BE2C (cell line): ENCODE data around the gene MRPS18B. TPM values are rescaled to one million over a fixed set of nuclear protein-coding genes. Genes with fewer than 3 reads are reported as not detected.
A peak's percentile ranks its signal among the peaks of the same experiment; 100 is the strongest.

Experiments used
- DNase-seq: peaks from one replicate; pipeline ENCODE4 v3.0.0-alpha.2; 2020
- H3K27me3 ChIP-seq: fragments of 250-450 bp; sonication (Bioruptor Pico); 2 replicates; pipeline ENCODE4 v1.5.1; 2020; ENCODE audit warnings: mild to moderate bottlenecking
- H3K36me3 ChIP-seq: fragments of 250-450 bp; sonication (Bioruptor Pico); 2 replicates; pipeline ENCODE4 v1.5.1; 2020; ENCODE audit warnings: mild to moderate bottlenecking
- H3K4me1 ChIP-seq: fragments of 250-450 bp; sonication (Bioruptor Pico); 2 replicates; pipeline ENCODE4 v1.5.1; 2020
- H3K4me3 ChIP-seq: 2 replicates; pipeline ENCODE4 v1.5.1; 2011; ENCODE audit warnings: low read depth, low read length
- H3K9me3 ChIP-seq: fragments of 250-450 bp; sonication (Bioruptor Pico); 2 replicates; pipeline ENCODE4 v1.5.1; 2020
- CTCF ChIP-seq: IDR thresholded peaks from 2 replicates; pipeline ENCODE4 v1.5.1; 2012; ENCODE audit warnings: mild to moderate bottlenecking, low read depth, low read length
- polyA plus RNA-seq: library from polyadenylated mRNA; unstranded; fragments of >200 nt; gene quantifications from one replicate; pipeline ENCODE4 v1.2.1, GENCODE V29; 2012; ENCODE audit warnings: low read depth, missing spikeins; ENCODE audit not compliant: insufficient read length, insufficient read depth

The MRPS18B gene
- polyA plus RNA-seq = 158 TPM

DNA sequence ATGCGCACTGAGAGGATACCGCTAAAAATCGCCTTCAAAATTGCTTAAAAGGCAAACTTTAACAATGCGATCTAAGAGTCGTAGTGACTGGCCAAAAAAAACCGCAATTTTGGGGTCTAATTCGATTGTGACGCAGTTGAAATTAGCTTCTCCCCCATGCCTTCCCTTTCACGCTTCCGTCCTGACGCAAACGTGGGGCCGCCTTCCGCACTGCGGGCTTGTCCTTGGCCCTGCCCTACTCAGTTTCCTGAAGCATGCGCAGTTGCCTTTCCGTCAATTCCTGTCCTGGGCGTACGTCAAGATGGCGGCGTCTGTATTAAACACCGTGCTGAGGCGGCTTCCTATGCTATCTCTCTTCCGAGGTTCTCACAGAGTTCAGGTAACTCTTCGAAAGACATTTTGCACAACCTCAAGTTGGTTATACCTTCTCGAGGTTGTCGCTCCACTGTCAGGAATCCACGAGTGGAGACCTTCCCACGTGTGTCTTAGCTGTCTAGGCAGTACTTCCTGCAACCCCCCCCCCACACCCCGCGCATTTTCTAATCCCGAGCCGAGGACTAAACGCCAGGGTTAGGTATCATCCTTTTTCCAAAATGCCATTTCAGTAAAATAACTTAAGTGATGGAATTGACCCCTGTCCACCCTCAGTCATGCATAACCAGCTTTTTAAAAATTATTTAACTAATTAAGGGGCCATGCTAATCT lies at the start of gene MRPS18B:
Gene MRPS18B (plus strand): TSS at position 276 of the 705 bp plus-strand sequence. CDS start 26 bp downstream, at position 302.
- no peaks in the 10 kb centered on the region for H3K9me3 ChIP-seq
- no peaks in the 10 kb centered on the region for H3K27me3 ChIP-seq
- H3K4me3 ChIP-seq = peak within 1 kb of the TSS; percentile 98
- no peak for TF ChIP-seq CTCF
- H3K36me3 ChIP-seq = peaks cover 50% of the 10 kb centered on the region
- peaks cover 4% of the 10 kb centered on the region; the same call in 1 of the 2 replicates for H3K4me1 ChIP-seq
- peak; percentile 97 for DNase-seq

GRCh38 chr6:30568245-30568644 lies 49.4 kb upstream of the MRPS18B start:
- DNase-seq = no peak
- no peak for TF ChIP-seq CTCF
- no peaks in the 10 kb centered on the region for H3K27me3 ChIP-seq
- no peaks in the 10 kb centered on the region for H3K9me3 ChIP-seq
- no peak overlapping the region for H3K4me3 ChIP-seq
- H3K36me3 ChIP-seq = peaks cover 7% of the 10 kb centered on the region; the same call in 1 of the 2 replicates
- no peaks in the 10 kb centered on the region for H3K4me1 ChIP-seq

GRCh38 chr6:30570263-30570662 lies 47.4 kb upstream of the MRPS18B start:
- H3K4me3 ChIP-seq = peak overlapping the region; percentile 87
- no peaks in the 10 kb centered on the region for H3K4me1 ChIP-seq

GRCh38 chr6:30570740-30571074 lies 46.9 kb upstream of the MRPS18B start:
- no peak for DNase-seq
- no peaks in the 10 kb centered on the region for H3K4me1 ChIP-seq
- TF ChIP-seq CTCF = no peak
- H3K4me3 ChIP-seq = peak overlapping the region; percentile 87
- H3K9me3 ChIP-seq = no peaks in the 10 kb centered on the region
- no peaks in the 10 kb centered on the region for H3K27me3 ChIP-seq
- peaks cover 4% of the 10 kb centered on the region; the same call in 1 of the 2 replicates for H3K36me3 ChIP-seq

More at GRCh38 chr6:30570263-30570662, 47.4 kb upstream of the MRPS18B start:
- Histone ChIP-seq H3K36me3 (no peaks in the 10 kb centered on the region; the same call in 1 of the 2 replicates), H3K9me3 (no peaks in the 10 kb centered on the region), H3K27me3 (no peaks in the 10 kb centered on the region)
- TF ChIP-seq CTCF = no peak
- no peak for DNase-seq

DNA sequence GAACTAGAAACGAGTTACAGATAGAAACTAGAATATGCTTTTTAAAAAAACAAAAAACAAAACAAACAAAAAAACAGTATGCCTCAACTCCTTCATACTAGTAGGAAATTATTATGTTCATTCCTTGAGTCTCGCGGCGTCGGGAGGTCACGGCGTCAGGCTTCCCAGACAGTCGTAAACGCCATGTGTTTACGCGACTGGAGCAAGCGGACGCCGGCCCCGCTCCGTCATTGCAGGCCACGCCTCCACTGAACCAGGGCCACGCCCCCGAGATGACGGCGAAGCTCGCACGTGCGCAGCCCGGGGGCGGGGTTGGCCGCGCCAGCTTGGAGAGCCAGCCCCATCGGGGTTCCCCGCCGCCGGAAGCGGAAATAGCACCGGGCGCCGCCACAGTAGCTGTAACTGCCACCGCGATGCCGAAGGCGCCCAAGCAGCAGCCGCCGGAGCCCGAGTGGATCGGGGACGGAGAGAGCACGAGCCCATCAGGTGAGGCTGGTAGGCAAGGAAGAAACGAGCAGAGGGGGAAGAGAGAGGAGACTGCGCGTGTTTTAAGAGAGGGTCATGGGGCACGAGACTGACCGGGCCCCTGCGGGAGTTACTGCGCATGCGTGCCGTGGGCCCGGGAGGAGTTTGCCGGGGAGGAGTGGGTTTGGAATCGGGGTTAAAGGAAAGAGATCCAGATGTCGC lies 46.4 kb upstream of the MRPS18B start, which contains the start of gene ABCF1:
Gene ABCF1 (plus strand): TSS at position 368 of the 687 bp plus-strand sequence. CDS start 46 bp downstream, at position 414.
- H3K9me3 ChIP-seq = no peaks in the 10 kb centered on the region
- peak; percentile 99 for DNase-seq
- peaks cover 4% of the 10 kb centered on the region; the same call in 1 of the 2 replicates for H3K36me3 ChIP-seq
- TF ChIP-seq CTCF = no peak
- no peaks in the 10 kb centered on the region for H3K4me1 ChIP-seq
- H3K27me3 ChIP-seq = no peaks in the 10 kb centered on the region
- peak within 1 kb of the TSS; percentile 87 for H3K4me3 ChIP-seq

- Histone ChIP-seq H3K36me3 (peaks cover 9% of the 10 kb centered on the region), H3K4me1 (no peaks in the 10 kb centered on the region), H3K4me3 (peak overlapping the region; percentile 87), H3K9me3 (no peaks in the 10 kb centered on the region), H3K27me3 (no peaks in the 10 kb centered on the region)
- no peak for DNase-seq
- TF ChIP-seq CTCF = no peak
Measured at GRCh38 chr6:30571762-30572082, 45.9 kb upstream of the MRPS18B start.
